Esophagus squamous epithelium (tissue), 5 donors: ENCODE results near the gene INPP5D. TPM values are rescaled to one million over a fixed set of nuclear protein-coding genes. Genes with fewer than 3 reads are reported as not detected.

ENCODE experiments used
- DNase-seq: peaks from one replicate; lab custom pipeline; 2025; lab: John Stamatoyannopoulos, UW
- H3K27ac ChIP-seq, 4 donors: fragments of 200-600 bp; sonication (generic); one replicate each; pipeline ENCODE4 v1.5.1; 2016 to 2019; ENCODE audit warnings: mild to moderate bottlenecking in 1 of 4
- H3K27me3 ChIP-seq, 4 donors: fragments of 200-600 bp; sonication (generic); 1 replicate in 3 of 4; 2 replicates in 1 of 4; pipeline versions ENCODE4 v1.5.1 to v1.6.0; 2017 to 2021; ENCODE audit warnings: antibody characterized with exemption in 1 of 4
- H3K36me3 ChIP-seq, 3 donors: fragments of 200-600 bp; sonication (generic); one replicate each; pipeline ENCODE4 v1.5.1; 2016 to 2019
- H3K4me1 ChIP-seq, 3 donors: fragments of 200-600 bp; sonication (generic); one replicate each; pipeline ENCODE4 v1.5.1; 2017 to 2019
- H3K4me3 ChIP-seq, 4 donors: fragments of 200-600 bp; sonication (generic); 1 replicate in 3 of 4; 2 replicates in 1 of 4; pipeline ENCODE4 v1.5.1; 2016 to 2019; ENCODE audit warnings: mild to moderate bottlenecking in 2 of 4, moderate library complexity in 1 of 4
- H3K9me3 ChIP-seq, 3 donors: fragments of 200-600 bp; sonication (generic); one replicate each; pipeline ENCODE4 v1.5.1; 2016 to 2019
- POLR2A ChIP-seq, 4 donors: fragments of 450-650 bp; IDR thresholded peaks; one replicate each; pipeline ENCODE4 v1.6.1; 2017; ENCODE audit warnings: antibody characterized with exemption in 4 of 4, mild to moderate bottlenecking in 4 of 4, moderate library complexity in 3 of 4
- WGBS, 2 donors: methylation state at CpG; one replicate each; pipeline ENCODE4 v1.1.5; 2018; 5-methylcytosine and 5-hydroxymethylcytosine counted together
- intact Hi-C: fragments of 100-400 bp; cut with DNase I; formaldehyde crosslinking; loops from one replicate; pipeline ENCODE4 v1.15.0; 2022
- total RNA-seq, 4 donors: library from RNA; depleted of rRNA; stranded (reverse); fragments of >200 nt; gene quantifications; one replicate each; pipeline ENCODE4 v1.1.0, GENCODE V29; 2016
- TF ChIP-seq, protein P1 (sequence below), 6 experiments: fragments of 450-650 bp in 4 of 6; fragments of 200-600 bp in 2 of 6; sonication (generic) in 2 of 6; IDR thresholded peaks; one replicate each; pipeline ENCODE4 v1.5.1; 2016 to 2019; ENCODE audit warnings: antibody characterized with exemption in 6 of 6, mild to moderate bottlenecking in 4 of 6, moderate library complexity in 4 of 6
- donor health status: DM: yes; HTN: yes; CAD: no.

INPP5D gene
- total RNA-seq, 4 donors from 2014 or later: 2.2 to 36.0 (median 10.2) TPM

GRCh38 chr2:233020454-233020853, 39.7 kb upstream of the INPP5D start:
- no peaks in the 10 kb centered on the region for H3K36me3 ChIP-seq
- intact Hi-C loops: no loop called here
- H3K27ac ChIP-seq: peak overlapping the region in 1 of 4 donors; percentile 56
- no peaks in the 10 kb centered on the region for H3K27me3 ChIP-seq
- no peak overlapping the region for H3K4me3 ChIP-seq
- H3K4me1 ChIP-seq: peaks cover 0 to 3% (median 0%) of the 10 kb centered on the region in 3 donors
- 76 to 79% methylated on average over 2 of the region's 2 CpGs for WGBS, 2 donors
- no peak for TF ChIP-seq POLR2A (IDR thresholded peaks at IDR 0.05)
- TF ChIP-seq, protein P1, sequence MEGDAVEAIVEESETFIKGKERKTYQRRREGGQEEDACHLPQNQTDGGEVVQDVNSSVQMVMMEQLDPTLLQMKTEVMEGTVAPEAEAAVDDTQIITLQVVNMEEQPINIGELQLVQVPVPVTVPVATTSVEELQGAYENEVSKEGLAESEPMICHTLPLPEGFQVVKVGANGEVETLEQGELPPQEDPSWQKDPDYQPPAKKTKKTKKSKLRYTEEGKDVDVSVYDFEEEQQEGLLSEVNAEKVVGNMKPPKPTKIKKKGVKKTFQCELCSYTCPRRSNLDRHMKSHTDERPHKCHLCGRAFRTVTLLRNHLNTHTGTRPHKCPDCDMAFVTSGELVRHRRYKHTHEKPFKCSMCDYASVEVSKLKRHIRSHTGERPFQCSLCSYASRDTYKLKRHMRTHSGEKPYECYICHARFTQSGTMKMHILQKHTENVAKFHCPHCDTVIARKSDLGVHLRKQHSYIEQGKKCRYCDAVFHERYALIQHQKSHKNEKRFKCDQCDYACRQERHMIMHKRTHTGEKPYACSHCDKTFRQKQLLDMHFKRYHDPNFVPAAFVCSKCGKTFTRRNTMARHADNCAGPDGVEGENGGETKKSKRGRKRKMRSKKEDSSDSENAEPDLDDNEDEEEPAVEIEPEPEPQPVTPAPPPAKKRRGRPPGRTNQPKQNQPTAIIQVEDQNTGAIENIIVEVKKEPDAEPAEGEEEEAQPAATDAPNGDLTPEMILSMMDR (IDR thresholded peaks at IDR 0.05): no peak
- DNase-seq: no peak
- no peaks in the 10 kb centered on the region for H3K9me3 ChIP-seq

GRCh38 chr2:233021771-233022170, 38.4 kb upstream of the INPP5D start:
- no peaks in the 10 kb centered on the region for H3K9me3 ChIP-seq
- peaks cover 0 to 10% (median 0%) of the 10 kb centered on the region in 3 donors for H3K4me1 ChIP-seq
- TF ChIP-seq, protein P1 (IDR thresholded peaks at IDR 0.05): no peak
- TF ChIP-seq POLR2A (IDR thresholded peaks at IDR 0.05): no peak
- intact Hi-C loops: no loop called here
- no peak overlapping the region for H3K4me3 ChIP-seq
- no peak for DNase-seq
- 71 to 91% methylated on average over 4 to 8 of the region's 8 CpGs for WGBS, 2 donors
- H3K27ac ChIP-seq: peak overlapping the region in 2 of 4 donors; percentile 30 to 56
- no peaks in the 10 kb centered on the region for H3K36me3 ChIP-seq
- H3K27me3 ChIP-seq: no peaks in the 10 kb centered on the region

DNA sequence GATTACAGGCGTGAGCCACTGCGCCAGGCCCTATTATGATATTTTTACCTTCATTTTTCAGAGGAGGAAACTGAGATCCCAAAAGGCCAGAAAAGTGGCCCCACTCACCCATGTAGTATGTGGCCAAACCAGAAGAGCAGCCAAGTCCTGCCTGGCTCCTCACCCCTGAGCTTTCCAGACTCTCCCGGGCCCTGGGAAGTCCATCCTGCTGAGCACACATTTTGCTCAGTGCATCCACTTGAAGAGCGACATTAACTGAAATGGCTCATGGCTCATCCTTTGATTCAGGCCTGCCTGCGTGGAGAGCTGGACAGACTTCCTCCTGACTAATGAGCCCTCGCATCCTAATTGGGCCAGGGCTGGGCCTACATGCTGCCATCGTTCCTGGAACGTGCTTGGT, 37.6 kb upstream of the INPP5D start:
- intact Hi-C loops: no loop called here
- no peak for DNase-seq

DNA sequence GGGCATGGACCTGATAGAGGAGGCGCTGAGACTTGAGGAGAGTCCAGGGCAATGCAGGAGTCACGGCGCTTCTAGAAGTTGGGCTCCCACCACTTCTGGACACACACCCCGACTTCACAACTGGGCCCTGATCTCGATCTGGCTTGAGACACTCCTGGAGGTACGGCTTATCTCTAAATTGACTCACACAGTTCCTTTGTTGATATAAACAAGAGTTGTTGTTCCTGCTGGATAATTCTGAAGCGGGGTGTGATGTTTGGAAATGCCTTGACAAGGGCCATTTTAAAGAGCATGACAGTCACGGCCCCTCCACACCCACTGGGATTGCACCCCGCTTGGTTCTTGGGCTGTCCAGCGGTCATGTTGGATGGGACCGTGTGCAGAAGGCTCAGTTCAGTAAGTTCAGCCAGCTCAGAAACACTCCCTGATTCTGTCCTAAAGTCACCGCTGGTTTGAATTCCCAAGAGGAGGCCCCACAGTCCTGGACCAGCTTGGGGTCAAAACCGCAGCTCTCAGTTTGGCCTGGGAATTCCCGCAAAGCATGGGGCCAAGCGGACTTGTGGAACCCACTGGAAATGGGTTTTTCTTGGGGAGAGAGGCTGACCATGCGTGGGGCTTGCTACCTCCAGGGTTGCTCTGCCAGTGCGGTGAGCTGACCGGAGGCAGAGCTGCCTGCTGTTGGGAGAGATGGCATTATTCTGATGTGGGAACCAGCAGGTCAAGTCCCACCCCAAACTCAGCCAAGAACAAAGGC, 37.0 kb upstream of the INPP5D start:
- H3K27me3 ChIP-seq: no peaks in the 10 kb centered on the region
- intact Hi-C loops: no loop called here
- H3K27ac ChIP-seq: no peak overlapping the region
- H3K36me3 ChIP-seq: no peaks in the 10 kb centered on the region
- 83% methylated on average over 2 to 7 of the region's 18 CpGs for WGBS, 2 donors
- no peak overlapping the region for H3K4me3 ChIP-seq
- DNase-seq: no peak
- H3K9me3 ChIP-seq: no peaks in the 10 kb centered on the region
- H3K4me1 ChIP-seq: peaks cover 0 to 10% (median 0%) of the 10 kb centered on the region in 3 donors
- TF ChIP-seq, protein P1 (IDR thresholded peaks at IDR 0.05): no peak
- no peak for TF ChIP-seq POLR2A (IDR thresholded peaks at IDR 0.05)

More for the DNA sequence above, 37.6 kb upstream of the INPP5D start:
- Histone ChIP-seq H3K9me3 (no peaks in the 10 kb centered on the region), H3K27ac (no peak overlapping the region), H3K4me1 (peaks cover 0 to 10% (median 0%) of the 10 kb centered on the region in 3 donors), H3K36me3 (no peaks in the 10 kb centered on the region), H3K27me3 (no peaks in the 10 kb centered on the region), H3K4me3 (no peak overlapping the region)
- TF ChIP-seq, protein P1 (IDR thresholded peaks at IDR 0.05): no peak
- TF ChIP-seq POLR2A (IDR thresholded peaks at IDR 0.05): no peak
- 93 to 100% methylated on average over 2 of the region's 8 CpGs for WGBS, 2 donors

- peaks cover 0 to 10% (median 0%) of the 10 kb centered on the region in 3 donors for H3K4me1 ChIP-seq
- WGBS, 2 donors: 83 to 90% methylated on average over 3 to 12 of the region's 14 CpGs
- DNase-seq: no peak
- H3K9me3 ChIP-seq: no peaks in the 10 kb centered on the region
- intact Hi-C loops: no loop called here
- no peak overlapping the region for H3K4me3 ChIP-seq
- H3K27me3 ChIP-seq: no peaks in the 10 kb centered on the region
- no peak for TF ChIP-seq POLR2A (IDR thresholded peaks at IDR 0.05)
- TF ChIP-seq, protein P1 (IDR thresholded peaks at IDR 0.05): no peak
- no peaks in the 10 kb centered on the region for H3K36me3 ChIP-seq
- no peak overlapping the region for H3K27ac ChIP-seq
Measured at GRCh38 chr2:233023761-233024410, 36.3 kb upstream of the INPP5D start.
